Left renal cortex interstitium (tissue), 4 donors: ENCODE data around the gene FOXN3. TPM values are rescaled to one million over a fixed set of nuclear protein-coding genes. Genes with fewer than 3 reads are reported as not detected.
A peak's percentile ranks its signal among the peaks of the same experiment; 100 is the strongest.

Experiments used
- DNase-seq, 4 donors: peaks; one replicate each; pipeline ENCODE4 v3.0.0-alpha.2; 2013; ENCODE audit warnings: low read depth in 4 of 4, low spot score in 2 of 4, missing footprints in 1 of 4
- polyA plus RNA-seq, 4 donors: library from polyadenylated mRNA; unstranded; fragments of 120-200 nt; gene quantifications; one replicate each; pipeline ENCODE4 v1.2.1, GENCODE V29; 2013; ENCODE audit not compliant: insufficient read length in 4 of 4

FOXN3 gene
- polyA plus RNA-seq, 4 donors = 30.4 to 35.2 (median 33.5) TPM

- peak in 2 of 4 donors; percentile 42 to 52 for DNase-seq
These were observed 1.9 kb downstream of the FOXN3 start for GRCh38 chr14:89415159-89415558.

GRCh38 chr14:89411976-89412375, 5.1 kb downstream of the FOXN3 start:
- no peak for DNase-seq

- no peak for DNase-seq
These were observed 7.1 kb downstream of the FOXN3 start for GRCh38 chr14:89409961-89410360.

DNA sequence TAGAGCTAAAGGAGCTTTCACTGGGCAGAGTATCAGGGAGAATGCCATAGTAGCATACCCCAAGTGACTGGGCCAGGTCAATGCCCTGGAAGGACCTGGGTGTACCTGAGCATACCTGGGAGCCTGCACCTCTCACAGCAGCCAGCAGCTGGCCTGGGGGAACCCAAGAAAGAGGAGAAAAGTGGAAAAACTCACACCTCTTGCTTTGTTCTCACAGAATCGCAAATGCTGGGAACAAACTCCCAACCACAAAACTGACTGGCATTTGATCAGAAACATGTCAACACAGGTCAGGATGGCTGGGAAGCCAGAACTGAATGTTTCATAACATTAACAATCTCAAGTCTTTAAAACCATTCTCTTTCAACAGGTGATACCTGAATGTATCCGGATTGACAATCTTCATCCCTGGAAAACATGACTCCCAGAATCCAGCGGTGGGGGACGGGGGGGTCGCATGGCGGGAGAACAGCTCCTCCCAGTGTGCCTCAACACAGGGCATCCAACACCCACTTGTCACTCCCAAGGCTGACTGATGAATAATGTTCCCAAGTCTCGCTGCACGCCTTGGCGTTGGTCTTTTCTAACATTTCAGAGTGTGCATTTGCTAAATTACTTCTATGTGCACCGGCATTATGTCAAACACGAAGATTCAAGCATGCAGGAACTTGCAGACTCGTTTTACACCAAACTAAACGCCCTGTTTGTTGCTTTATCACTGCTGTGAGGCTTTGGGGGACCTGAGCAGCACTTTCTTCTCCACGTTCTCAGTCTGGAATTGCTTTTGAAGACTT, 7.9 kb downstream of the FOXN3 start:
- DNase-seq = no peak

GRCh38 chr14:89407856-89408255, 9.2 kb downstream of the FOXN3 start:
- no peak for DNase-seq

DNA sequence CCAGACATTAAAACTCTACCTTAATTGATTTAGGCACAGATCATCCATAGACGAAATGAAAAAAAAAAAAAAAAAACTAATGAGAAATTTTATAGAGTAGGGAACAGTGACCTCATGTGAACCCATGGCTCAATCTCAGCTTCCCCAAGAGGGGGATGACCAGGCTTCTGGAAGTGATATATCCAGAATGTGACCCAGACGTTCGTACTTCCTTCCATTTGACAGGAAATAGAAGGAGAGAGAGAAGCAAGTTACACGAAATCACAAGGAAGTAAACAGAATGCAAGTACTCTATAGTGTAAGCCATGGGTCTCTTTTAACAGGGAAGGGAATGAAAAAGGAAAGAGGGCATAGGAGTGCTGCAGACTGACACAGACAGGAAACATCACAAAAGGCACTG, 10.1 kb downstream of the FOXN3 start:
- no peak for DNase-seq

- no peak for DNase-seq
These were observed 10.7 kb downstream of the FOXN3 start for GRCh38 chr14:89406361-89406760.

DNA sequence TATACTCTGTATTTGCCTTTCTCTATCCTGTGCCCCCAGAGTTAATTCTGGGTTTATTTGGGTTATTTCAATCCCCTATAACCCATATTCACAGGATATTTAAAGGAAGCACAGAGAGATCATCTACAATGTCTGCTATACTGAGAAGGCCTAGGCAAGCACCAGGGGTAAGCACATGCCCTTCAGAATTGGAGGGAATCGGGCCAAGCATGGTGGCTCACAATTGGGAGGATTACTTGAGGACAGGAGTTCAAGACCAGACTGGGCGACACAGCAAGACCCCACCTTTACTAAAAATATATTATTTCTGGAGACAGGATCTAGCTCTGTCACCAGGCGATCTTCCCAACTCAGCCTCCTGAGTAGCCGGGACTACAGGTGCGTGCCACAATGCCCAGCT, 11.3 kb downstream of the FOXN3 start:
- DNase-seq = no peak

- no peak for DNase-seq
These were observed 14.7 kb downstream of the FOXN3 start for GRCh38 chr14:89402363-89402762.

DNA sequence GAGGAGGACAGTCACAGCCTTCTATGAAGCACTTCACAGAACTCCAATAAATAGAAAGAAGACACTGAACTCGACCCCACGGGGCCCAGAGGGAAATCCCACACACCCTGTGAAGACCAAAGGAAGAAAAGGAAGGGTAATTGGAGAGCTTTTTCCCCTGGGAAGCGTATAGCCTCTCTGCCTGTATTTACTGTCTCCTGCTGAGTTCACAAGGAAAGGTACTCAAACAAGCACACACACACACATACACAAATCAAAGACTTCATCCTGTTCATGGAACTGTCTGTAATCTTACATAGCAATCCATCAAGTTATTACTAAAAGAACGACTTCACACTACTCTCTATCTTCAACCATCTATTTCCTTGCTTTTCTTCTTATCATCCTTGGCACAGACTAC, 15.3 kb downstream of the FOXN3 start:
- no peak for DNase-seq

DNA sequence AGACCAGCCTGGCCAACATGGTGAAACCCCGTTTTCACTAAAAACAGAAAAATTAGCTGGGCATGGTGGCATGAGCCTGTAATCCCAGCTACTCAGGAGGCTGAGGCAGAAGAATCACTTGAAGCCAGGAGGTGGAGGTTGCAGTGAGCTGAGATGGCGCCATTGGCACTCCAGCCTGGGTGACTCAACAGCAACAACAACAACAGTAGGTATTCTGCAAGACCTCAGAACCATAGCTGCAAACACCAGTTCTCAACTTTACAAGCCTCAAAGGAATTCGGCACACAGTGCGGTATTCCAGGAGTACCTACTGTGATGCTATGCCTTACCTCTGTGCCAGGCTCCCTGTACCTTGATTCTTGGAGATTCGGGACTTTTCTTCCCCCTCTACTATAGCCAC, 15.8 kb downstream of the FOXN3 start:
- no peak for DNase-seq

DNA sequence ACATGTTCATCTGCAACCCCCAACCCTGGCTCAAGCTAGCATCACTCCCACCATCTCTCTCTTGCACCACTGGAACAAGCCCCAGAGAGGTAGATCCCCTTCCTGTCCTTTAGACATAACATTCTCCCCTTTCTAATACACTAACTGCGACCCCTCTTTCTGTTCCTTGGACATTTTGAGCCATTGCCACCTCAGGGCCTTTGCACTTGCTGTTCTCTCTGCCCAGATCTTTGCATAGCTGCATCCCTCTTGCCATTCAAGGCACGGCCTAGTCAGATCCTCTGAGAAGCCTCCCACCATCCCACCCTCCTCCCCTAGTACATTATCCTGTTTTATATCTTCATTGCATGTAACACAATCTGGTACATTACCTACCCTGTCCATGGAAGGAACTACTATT, 16.5 kb downstream of the FOXN3 start:
- DNase-seq = no peak

DNA sequence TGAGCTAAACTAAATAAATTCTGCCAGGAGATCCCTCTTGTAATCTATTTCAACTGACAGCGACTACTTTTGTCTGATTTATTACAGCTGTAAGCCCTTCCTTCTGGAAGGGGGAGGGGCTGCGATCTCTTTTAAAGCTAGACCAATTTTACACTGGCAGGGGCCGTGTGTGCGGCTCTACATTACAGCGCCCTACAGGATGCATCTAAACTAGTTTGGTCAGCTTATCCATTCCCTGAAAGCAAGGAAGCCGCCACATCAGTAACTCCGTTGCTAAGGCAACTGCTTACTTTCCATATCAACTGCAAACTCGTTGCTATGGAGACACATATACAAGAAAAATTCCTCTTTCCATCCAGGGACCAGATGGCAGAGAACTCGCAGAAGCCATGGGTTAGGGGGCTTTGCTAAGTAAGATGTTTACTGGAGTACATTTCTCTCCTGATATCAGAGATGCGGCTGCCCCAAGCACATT, 17.4 kb downstream of the FOXN3 start:
- peak in 3 of 4 donors; percentile 55 to 65 (median 61) for DNase-seq

GRCh38 chr14:89399157-89399556, 17.9 kb downstream of the FOXN3 start:
- DNase-seq = no peak

GRCh38 chr14:89397569-89398230, 19.3 kb downstream of the FOXN3 start:
- no peak for DNase-seq

DNA sequence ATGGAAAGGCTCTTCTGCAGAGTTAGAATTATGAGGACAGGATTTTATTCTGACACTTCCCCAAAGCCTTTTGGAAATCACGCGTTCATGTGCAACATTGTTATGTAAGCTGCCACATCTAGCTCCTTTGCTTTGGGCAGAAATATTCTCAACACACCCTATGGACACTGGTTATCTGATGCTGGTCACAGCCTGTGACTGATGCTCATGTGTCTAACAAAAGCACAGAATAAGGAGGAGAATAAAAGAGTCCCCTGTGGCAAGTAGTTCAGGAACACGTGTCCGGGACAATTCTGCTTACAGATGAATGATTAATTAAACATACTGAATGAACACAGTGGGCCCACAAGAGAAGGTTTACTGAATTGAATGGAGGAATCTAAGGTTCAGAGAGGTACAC, 22.1 kb downstream of the FOXN3 start:
- DNase-seq = no peak

DNA sequence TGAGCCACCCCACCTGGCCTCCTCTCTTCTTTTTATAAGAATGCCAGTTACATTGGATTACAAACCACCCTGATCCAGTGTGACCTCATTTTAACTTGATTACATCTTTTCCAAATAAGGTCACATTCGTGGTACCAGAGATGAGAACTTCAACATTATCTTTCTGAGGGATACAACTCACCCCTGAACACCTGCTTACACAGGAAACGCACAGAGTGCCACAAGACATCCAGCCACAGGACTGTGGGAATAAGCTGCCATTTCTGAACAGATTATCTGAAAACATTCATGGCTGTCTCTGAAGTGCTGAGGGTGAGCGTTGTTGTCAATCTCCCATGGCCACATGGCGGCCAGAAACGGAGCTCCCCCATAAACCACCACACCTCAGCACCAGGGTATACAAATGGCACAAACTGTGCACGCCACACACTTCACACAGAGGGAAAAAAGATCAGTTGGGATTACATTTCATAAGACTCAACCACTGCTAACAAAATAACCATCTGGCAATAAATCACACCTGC, 23.7 kb downstream of the FOXN3 start:
- DNase-seq = no peak

DNA sequence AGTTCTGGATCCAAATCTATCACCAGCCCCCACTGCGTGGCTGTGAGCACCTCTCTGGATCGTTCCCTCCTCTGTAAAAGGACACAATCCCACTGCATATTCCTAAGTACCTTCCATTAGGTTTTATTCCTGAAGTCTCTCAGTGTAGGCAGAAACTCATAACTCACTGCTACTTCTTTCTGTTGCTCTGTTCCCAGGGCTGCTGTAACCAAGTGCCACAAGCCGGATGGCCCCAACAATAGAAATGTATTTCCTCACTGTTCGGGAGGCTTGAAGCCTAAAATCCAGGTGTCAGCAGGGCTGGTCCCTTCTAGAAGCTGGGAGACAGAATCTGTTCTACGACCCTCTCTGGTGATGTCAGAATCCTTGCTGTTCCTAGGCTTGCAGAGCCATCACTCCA, 24.9 kb downstream of the FOXN3 start:
- no peak for DNase-seq

DNA sequence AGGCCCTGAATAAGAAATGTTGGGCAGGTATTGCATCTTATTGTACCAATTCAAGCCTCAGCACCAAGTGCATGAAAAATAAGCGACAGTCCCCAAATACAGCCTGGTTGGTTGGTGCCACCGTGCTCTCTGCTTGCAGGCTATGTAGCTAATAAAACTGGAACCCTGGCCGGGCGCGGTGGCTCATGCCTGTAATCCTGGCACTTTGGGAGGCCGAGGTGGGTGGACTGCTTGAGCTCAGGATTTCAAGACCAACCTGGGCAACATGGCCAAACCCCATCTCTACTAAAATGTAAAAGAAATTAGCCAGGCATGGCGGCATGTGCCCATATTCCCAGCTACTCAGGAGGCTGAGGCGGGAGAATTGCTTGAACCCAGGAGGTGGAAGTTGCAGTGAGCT, 25.5 kb downstream of the FOXN3 start:
- DNase-seq = no peak

GRCh38 chr14:89391123-89391522, 25.9 kb downstream of the FOXN3 start:
- DNase-seq = no peak

- no peak for DNase-seq
These were observed 28.2 kb downstream of the FOXN3 start for GRCh38 chr14:89388853-89389252.
